Coronary artery (tissue), 2 donors: Measurements from ENCODE around the gene ZSWIM8.

Experiments
- DNase-seq: peaks from one replicate; pipeline ENCODE4 v3.0.0-alpha.2; 2017; ENCODE audit warnings: low spot score
- H3K27ac ChIP-seq, 2 donors: fragments of 200-600 bp; sonication (generic); one replicate each; pipeline ENCODE4 v1.5.1; 2016 to 2019
- H3K4me3 ChIP-seq: fragments of 200-600 bp; sonication (generic); 2 replicates; pipeline ENCODE4 v1.5.1; 2016; ENCODE audit warnings: mild to moderate bottlenecking, moderate library complexity
- TF ChIP-seq, protein P1 (sequence below): fragments of 200-600 bp; sonication (generic); IDR thresholded peaks from one replicate; pipeline ENCODE4 v1.5.1; 2019; ENCODE audit warnings: antibody characterized with exemption

Gene ZSWIM8

DNA sequence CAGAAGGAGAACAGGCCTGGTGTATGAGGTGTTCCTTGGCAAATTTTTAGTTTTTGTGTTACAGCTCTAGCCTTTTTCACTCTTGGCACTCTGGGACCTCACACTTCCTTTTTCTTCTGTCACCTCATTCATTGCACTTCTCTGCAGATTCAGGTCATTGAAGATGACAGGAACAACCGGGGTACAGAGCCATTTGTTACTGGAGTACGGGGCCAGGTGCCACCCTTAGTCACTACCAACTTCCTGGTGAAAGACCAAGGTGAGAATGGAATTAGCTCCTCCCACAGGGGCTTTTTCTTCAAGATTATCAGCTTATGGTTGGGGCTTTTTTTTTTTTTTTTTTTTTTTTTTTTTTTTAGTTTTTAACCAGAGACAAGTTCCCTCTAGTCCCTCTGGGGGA lies 22.1 kb upstream of the ZSWIM8 start:
- Histone ChIP-seq H3K4me3 (no peak overlapping the region), H3K27ac (no peak overlapping the region)
- no peak for DNase-seq
- TF ChIP-seq, protein P1, sequence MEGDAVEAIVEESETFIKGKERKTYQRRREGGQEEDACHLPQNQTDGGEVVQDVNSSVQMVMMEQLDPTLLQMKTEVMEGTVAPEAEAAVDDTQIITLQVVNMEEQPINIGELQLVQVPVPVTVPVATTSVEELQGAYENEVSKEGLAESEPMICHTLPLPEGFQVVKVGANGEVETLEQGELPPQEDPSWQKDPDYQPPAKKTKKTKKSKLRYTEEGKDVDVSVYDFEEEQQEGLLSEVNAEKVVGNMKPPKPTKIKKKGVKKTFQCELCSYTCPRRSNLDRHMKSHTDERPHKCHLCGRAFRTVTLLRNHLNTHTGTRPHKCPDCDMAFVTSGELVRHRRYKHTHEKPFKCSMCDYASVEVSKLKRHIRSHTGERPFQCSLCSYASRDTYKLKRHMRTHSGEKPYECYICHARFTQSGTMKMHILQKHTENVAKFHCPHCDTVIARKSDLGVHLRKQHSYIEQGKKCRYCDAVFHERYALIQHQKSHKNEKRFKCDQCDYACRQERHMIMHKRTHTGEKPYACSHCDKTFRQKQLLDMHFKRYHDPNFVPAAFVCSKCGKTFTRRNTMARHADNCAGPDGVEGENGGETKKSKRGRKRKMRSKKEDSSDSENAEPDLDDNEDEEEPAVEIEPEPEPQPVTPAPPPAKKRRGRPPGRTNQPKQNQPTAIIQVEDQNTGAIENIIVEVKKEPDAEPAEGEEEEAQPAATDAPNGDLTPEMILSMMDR: no peak

DNA sequence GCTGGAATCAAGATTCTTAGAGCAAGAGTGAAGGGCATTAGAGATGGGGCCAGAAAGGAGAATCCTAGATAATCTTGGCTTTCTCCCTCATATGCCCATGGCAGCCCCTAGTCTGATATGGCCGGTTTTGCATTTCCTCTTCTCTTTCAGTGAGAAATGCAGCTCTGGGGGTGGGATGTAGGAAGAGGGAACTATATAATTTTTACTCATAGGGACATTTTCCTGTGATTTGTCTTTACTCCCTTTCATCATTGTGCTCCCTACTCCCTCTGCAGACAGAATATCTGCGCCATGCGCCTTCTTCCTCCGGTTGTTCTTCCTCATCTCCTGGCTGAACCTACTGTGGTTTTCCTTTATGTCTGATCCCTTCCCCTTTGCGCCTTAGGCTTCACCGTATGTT lies 20.3 kb upstream of the ZSWIM8 start:
- DNase-seq: no peak
- TF ChIP-seq, protein P1: no peak

DNA sequence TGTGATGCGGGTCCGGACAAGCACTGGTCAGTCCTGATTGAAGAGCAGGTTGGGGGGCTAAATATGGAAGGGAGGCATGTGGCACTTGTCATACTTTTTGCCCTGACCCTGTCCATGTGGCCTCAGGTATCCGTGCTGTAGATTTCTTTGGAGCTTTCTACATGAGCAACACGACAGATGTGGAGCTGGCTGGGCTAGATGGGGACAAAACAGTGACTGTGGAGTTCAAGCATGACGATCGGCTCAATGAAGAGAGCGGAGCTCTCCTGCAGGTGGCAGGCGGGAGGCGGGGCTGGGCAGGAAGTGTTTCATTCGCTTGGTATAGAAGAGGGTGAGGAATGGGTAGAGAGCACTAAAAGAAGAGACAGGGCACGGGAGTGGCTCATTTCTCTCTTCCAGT lies 16.5 kb upstream of the ZSWIM8 start:
- Histone ChIP-seq H3K27ac (no peak overlapping the region), H3K4me3 (no peak overlapping the region)
- TF ChIP-seq, protein P1: no peak
- DNase-seq: no peak

More for the DNA sequence above, 20.3 kb upstream of the ZSWIM8 start:
- Histone ChIP-seq H3K4me3 (no peak overlapping the region), H3K27ac (no peak overlapping the region)

DNA sequence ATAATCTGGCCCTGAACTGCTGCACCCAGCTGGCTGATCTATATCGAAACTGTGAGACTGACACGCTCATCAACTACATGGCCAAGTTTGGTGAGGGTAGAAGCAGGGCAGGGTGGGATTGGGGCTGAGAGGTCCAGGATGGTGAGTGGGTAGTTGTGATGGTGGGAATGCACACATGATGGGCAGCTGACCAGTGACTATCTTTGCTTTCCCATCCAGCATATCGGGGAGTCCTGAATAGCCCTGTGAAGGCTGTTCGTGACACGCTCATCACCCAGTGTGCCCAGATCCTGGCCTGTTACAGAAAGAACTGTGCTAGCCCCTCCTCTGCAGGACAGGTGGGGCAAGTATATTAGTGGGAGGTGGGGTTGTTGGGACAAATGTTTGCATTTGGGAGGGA lies 16.0 kb upstream of the ZSWIM8 start:
- DNase-seq: no peak
- Histone ChIP-seq H3K4me3 (no peak overlapping the region), H3K27ac (no peak overlapping the region)
- TF ChIP-seq, protein P1: no peak

DNA sequence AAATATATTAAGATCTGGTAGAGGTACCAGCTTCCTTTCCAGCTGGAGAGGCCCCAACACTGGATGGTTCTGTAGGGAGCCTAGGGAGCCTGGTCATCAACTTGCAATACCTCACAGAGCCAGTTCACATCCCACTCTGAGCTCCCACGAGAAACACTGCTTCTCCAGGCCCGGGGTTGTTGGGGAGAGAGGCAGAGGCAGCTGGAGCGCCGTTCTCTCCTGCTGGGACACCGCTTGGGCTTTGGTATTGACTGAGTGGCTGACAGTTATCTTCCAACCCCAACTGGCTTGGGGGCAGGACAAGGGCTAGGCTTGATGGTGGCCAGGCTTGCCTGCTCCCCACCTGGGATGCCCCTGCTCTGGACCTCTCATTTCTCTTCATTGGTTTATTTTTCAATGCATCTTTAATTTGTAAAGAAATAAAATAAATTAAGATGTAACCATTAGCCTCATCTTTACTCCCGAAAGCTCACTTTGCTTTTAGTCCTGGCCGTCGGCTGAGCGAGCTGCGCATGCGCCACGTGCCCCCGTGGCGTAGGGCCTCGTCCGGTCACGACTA lies 13.6 kb upstream of the ZSWIM8 start:
- Histone ChIP-seq H3K4me3 (peak overlapping the region; percentile 95), H3K27ac (peak overlapping the region; percentile 98 to 99)
- TF ChIP-seq, protein P1: no peak
- DNase-seq: no peak

DNA sequence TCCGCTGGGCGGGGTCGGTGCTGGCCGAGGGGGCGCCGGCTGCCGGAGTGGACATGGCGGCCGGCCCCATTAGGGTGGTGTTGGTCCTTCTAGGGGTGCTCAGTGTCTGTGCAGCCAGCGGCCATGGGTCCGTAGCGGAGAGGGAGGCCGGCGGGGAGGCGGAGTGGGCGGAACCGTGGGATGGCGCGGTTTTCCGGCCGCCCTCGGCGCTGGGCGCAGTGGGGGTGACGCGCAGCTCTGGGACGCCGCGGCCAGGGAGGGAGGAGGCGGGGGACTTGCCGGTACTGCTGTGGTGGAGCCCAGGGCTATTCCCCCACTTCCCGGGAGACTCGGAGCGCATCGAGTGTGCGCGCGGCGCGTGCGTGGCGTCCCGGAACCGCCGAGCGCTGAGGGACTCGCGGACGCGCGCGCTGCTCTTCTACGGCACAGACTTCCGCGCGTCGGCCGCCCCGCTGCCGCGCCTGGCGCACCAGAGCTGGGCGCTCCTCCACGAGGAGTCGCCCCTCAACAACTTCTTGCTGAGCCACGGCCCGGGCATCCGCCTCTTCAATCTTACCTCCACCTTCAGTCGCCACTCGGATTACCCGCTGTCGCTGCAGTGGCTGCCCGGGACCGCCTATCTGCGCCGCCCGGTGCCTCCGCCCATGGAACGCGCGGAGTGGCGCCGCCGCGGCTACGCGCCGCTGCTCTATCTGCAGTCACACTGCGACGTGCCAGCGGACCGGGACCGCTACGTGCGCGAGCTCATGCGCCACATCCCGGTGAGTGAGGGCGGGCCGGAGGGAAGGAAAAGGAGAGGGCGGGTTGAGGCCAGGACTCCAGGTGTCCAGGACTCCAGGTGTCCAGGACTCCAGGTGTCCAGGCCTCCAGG lies 12.9 kb upstream of the ZSWIM8 start:
- peak; percentile 90 for DNase-seq
- H3K27ac ChIP-seq: peak overlapping the region; percentile 98 to 99

More for the DNA sequence above, 12.9 kb upstream of the ZSWIM8 start:
- peak overlapping the region; percentile 95 for H3K4me3 ChIP-seq
- TF ChIP-seq, protein P1: no peak
